ES-I3 (cell line): ENCODE data around the gene R3HDM1.
"Not testable (repeated sequence)": the region's sequence is repeated elsewhere in the genome, so short reads cannot be mapped to it uniquely, and the experiment has no call there.

ENCODE experiments used
- H3K36me3 ChIP-seq: 2 replicates; pipeline ENCODE4 v1.6.1; 2013; ENCODE audit warnings: mild to moderate bottlenecking, low read length, control low read depth, moderate library complexity; ENCODE audit not compliant: insufficient read depth
- H3K4me1 ChIP-seq: 2 replicates; pipeline ENCODE4 v1.6.1; 2013; ENCODE audit warnings: mild to moderate bottlenecking, control low read depth, low read length; ENCODE audit not compliant: insufficient read depth
- H3K9ac ChIP-seq: 2 replicates; pipeline ENCODE4 v1.6.1; 2013; ENCODE audit warnings: low read depth, mild to moderate bottlenecking, low read length, moderate library complexity
- H3K9me3 ChIP-seq: 2 replicates; pipeline ENCODE4 v1.6.1; 2013; ENCODE audit warnings: mild to moderate bottlenecking, low read length, moderate library complexity; ENCODE audit not compliant: control insufficient read depth, insufficient read depth

R3HDM1 gene

GRCh38 chr2:135638825-135639224 lies 107.5 kb downstream of the R3HDM1 start:
- H3K36me3 ChIP-seq: peaks cover 12% of the 10 kb centered on the region
- H3K9me3 ChIP-seq: no peaks in the 10 kb centered on the region
- no peak overlapping the region for H3K9ac ChIP-seq
- H3K4me1 ChIP-seq: no peaks in the 10 kb centered on the region

GRCh38 chr2:135641156-135642068 lies 110.1 kb downstream of the R3HDM1 start:
- Histone ChIP-seq H3K9me3 (no peaks in the 10 kb centered on the region), H3K4me1 (no peaks in the 10 kb centered on the region), H3K36me3 (peaks cover 11% of the 10 kb centered on the region), H3K9ac (no peak overlapping the region)

- Histone ChIP-seq H3K36me3 (peaks cover 9% of the 10 kb centered on the region; the same call in 1 of the 2 replicates), H3K4me1 (no peaks in the 10 kb centered on the region), H3K9ac (no peak overlapping the region), H3K9me3 (no peaks in the 10 kb centered on the region)
Observed at GRCh38 chr2:135647836-135648579, 116.7 kb downstream of the R3HDM1 start.

- no peak overlapping the region for H3K9ac ChIP-seq
- H3K9me3 ChIP-seq: no peaks in the 10 kb centered on the region
- H3K36me3 ChIP-seq: peaks cover 7% of the 10 kb centered on the region; the same call in 1 of the 2 replicates
- H3K4me1 ChIP-seq: no peaks in the 10 kb centered on the region
Observed at GRCh38 chr2:135650721-135651120, 119.4 kb downstream of the R3HDM1 start.

GRCh38 chr2:135651717-135652116 lies 120.4 kb downstream of the R3HDM1 start:
- H3K36me3 ChIP-seq: 0 out of 2 replicates have a peak, but pooled peaks cover 7% of the 10 kb centered on the region
- H3K9ac ChIP-seq: no peak overlapping the region
- no peaks in the 10 kb centered on the region for H3K4me1 ChIP-seq
- no peaks in the 10 kb centered on the region for H3K9me3 ChIP-seq

- not testable (repeated sequence) for H3K9me3 ChIP-seq, H3K4me1 ChIP-seq, H3K36me3 ChIP-seq, H3K9ac ChIP-seq
Observed at GRCh38 chr2:135654239-135654638, 123.0 kb downstream of the R3HDM1 start.

- Histone ChIP-seq H3K36me3 (peaks cover 6% of the 10 kb centered on the region), H3K9ac (no peak overlapping the region), H3K9me3 (no peaks in the 10 kb centered on the region), H3K4me1 (no peaks in the 10 kb centered on the region)
Observed at GRCh38 chr2:135657806-135658582, 126.7 kb downstream of the R3HDM1 start.

- H3K9me3 ChIP-seq: no peaks in the 10 kb centered on the region
- H3K9ac ChIP-seq: no peak overlapping the region
- peaks cover 6% of the 10 kb centered on the region for H3K36me3 ChIP-seq
- peaks cover 9% of the 10 kb centered on the region; the same call in 1 of the 2 replicates for H3K4me1 ChIP-seq
Observed at GRCh38 chr2:135662088-135662487, 130.8 kb downstream of the R3HDM1 start.

GRCh38 chr2:135663148-135663700 lies 131.9 kb downstream of the R3HDM1 start:
- H3K4me1 ChIP-seq: peaks cover 11% of the 10 kb centered on the region; the same call in 1 of the 2 replicates
- peaks cover 6% of the 10 kb centered on the region for H3K36me3 ChIP-seq
- no peaks in the 10 kb centered on the region for H3K9me3 ChIP-seq
- H3K9ac ChIP-seq: no peak overlapping the region

- H3K9ac ChIP-seq: no peak overlapping the region
- H3K36me3 ChIP-seq: peaks cover 6% of the 10 kb centered on the region
- H3K9me3 ChIP-seq: no peaks in the 10 kb centered on the region
- H3K4me1 ChIP-seq: peaks cover 11% of the 10 kb centered on the region; the same call in 1 of the 2 replicates
Observed at GRCh38 chr2:135664623-135665068, 133.4 kb downstream of the R3HDM1 start.

GRCh38 chr2:135667045-135667444 lies 135.8 kb downstream of the R3HDM1 start:
- H3K4me1 ChIP-seq: peaks cover 11% of the 10 kb centered on the region; the same call in 1 of the 2 replicates
- H3K36me3 ChIP-seq: peaks cover 4% of the 10 kb centered on the region
- no peaks in the 10 kb centered on the region for H3K9me3 ChIP-seq
- no peak overlapping the region for H3K9ac ChIP-seq

- Histone ChIP-seq H3K9ac (no peak overlapping the region), H3K4me1 (no peaks in the 10 kb centered on the region), H3K9me3 (no peaks in the 10 kb centered on the region), H3K36me3 (no peaks in the 10 kb centered on the region)
Observed at GRCh38 chr2:135674453-135674852, 143.2 kb downstream of the R3HDM1 start.

GRCh38 chr2:135676031-135676430 lies 144.7 kb downstream of the R3HDM1 start:
- no peaks in the 10 kb centered on the region for H3K4me1 ChIP-seq

GRCh38 chr2:135679125-135679524 lies 147.8 kb downstream of the R3HDM1 start:
- no peaks in the 10 kb centered on the region for H3K9me3 ChIP-seq
- no peaks in the 10 kb centered on the region; the same call in 1 of the 2 replicates for H3K36me3 ChIP-seq
- no peaks in the 10 kb centered on the region for H3K4me1 ChIP-seq
- H3K9ac ChIP-seq: no peak overlapping the region

More at GRCh38 chr2:135676031-135676430, 144.7 kb downstream of the R3HDM1 start:
- Histone ChIP-seq H3K9ac (no peak overlapping the region), H3K9me3 (no peaks in the 10 kb centered on the region), H3K36me3 (no peaks in the 10 kb centered on the region; the same call in 1 of the 2 replicates)
